Activated CD8-positive, alpha-beta memory T cell treated with anti-CD3 and anti-CD28 coated beads, Interleukin-2, amount 50 U/mL, for 1 hour (primary cell): ENCODE measurements around the gene MLLT3.

Experiments
- DNase-seq: peaks from one replicate; pipeline ENCODE4 v3.0.0-alpha.2; 2020; ENCODE audit errors: extremely low read depth

The MLLT3 gene

GRCh38 chr9:20418485-20418884, 203.8 kb downstream of the MLLT3 start:
- DNase-seq, result no peak

GRCh38 chr9:20417373-20418080, 204.8 kb downstream of the MLLT3 start:
- no peak for DNase-seq

- DNase-seq, result no peak
Measured at GRCh38 chr9:20414150-20414549, 208.1 kb downstream of the MLLT3 start.

- DNase-seq, result no peak
Measured at GRCh38 chr9:20409321-20410092, 212.8 kb downstream of the MLLT3 start.

- DNase-seq, result no peak
Measured at GRCh38 chr9:20408513-20408912, 213.8 kb downstream of the MLLT3 start.

GRCh38 chr9:20407013-20407412, 215.3 kb downstream of the MLLT3 start:
- no peak for DNase-seq

- DNase-seq, result no peak
Measured at GRCh38 chr9:20406344-20406743, 216.0 kb downstream of the MLLT3 start.

- no peak for DNase-seq
Measured at GRCh38 chr9:20405616-20406015, 216.7 kb downstream of the MLLT3 start.

- no peak for DNase-seq
Measured at GRCh38 chr9:20405078-20405477, 217.2 kb downstream of the MLLT3 start.

GRCh38 chr9:20404192-20404813, 218.0 kb downstream of the MLLT3 start:
- DNase-seq, result no peak

- DNase-seq, result no peak
Measured at GRCh38 chr9:20403346-20403745, 219.0 kb downstream of the MLLT3 start.

- DNase-seq, result no peak
Measured at GRCh38 chr9:20402273-20402875, 219.9 kb downstream of the MLLT3 start.

- DNase-seq, result no peak
Measured at GRCh38 chr9:20398536-20399338, 223.6 kb downstream of the MLLT3 start.

- no peak for DNase-seq
Measured at GRCh38 chr9:20397348-20397747, 225.0 kb downstream of the MLLT3 start.

- DNase-seq, result no peak
Measured at GRCh38 chr9:20396509-20396908, 225.8 kb downstream of the MLLT3 start.

- no peak for DNase-seq
Measured at GRCh38 chr9:20395651-20396050, 226.6 kb downstream of the MLLT3 start.

GRCh38 chr9:20394969-20395368, 227.3 kb downstream of the MLLT3 start:
- DNase-seq, result no peak

GRCh38 chr9:20391208-20391607, 231.1 kb downstream of the MLLT3 start:
- DNase-seq, result no peak

- no peak for DNase-seq
Measured at GRCh38 chr9:20390400-20390799, 231.9 kb downstream of the MLLT3 start.

GRCh38 chr9:20387062-20387461, 235.2 kb downstream of the MLLT3 start:
- no peak for DNase-seq

GRCh38 chr9:20384642-20385041, 237.7 kb downstream of the MLLT3 start:
- no peak for DNase-seq
